ENCODE data around the gene PARP8.

DNA sequence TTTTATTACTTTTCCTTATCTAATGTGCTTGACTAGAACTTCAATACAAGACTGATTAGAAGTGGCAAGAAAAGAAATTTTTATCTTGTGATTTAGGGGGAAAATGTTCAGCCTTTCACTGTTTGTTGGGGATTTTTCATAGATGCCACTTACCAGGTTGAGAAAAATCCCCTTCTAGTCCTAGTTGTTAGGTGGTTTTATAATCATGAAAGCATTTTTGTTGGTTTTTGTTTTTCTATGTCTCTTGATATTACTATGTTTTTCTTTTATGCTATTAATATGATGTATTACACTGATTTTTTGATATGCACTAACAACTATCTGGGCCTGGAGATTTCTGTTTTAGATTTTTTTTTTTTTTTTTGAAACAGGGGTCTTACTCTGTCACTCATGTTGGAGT is 134.0 kb downstream of the PARP8 start:
- TF ChIP-seq POLR2A (IDR thresholded peaks at IDR 0.05; ENCODE audit: low read length), result no peak
- TF ChIP-seq GATA1 (IDR thresholded peaks at IDR 0.05; ENCODE audit: low read depth, low read length), result no peak
